Brain microvascular endothelial cell (primary cell): ENCODE measurements around the gene KRTAP9-6.
"Not testable (repeated sequence)": the region's sequence is repeated elsewhere in the genome, so short reads cannot be mapped to it uniquely, and the experiment has no call there.

Experiments used
- DNase-seq: peaks from one replicate; pipeline ENCODE4 v3.0.0-alpha.2; 2020
- H3K27ac ChIP-seq: fragments of 250-450 bp; sonication (Bioruptor Pico); 2 replicates; pipeline ENCODE4 v1.5.1; 2020; ENCODE audit warnings: mild to moderate bottlenecking, moderate library complexity
- H3K27me3 ChIP-seq: fragments of 250-450 bp; sonication (Bioruptor Pico); replicated peaks from 2 replicates; pipeline ENCODE4 v1.5.1; 2020; ENCODE audit warnings: mild to moderate bottlenecking
- H3K36me3 ChIP-seq: fragments of 250-450 bp; sonication (Bioruptor Pico); replicated peaks from 2 replicates; pipeline ENCODE4 v1.5.1; 2020; ENCODE audit warnings: mild to moderate bottlenecking
- H3K4me3 ChIP-seq: 2 replicates; pipeline ENCODE4 v1.5.1; 2011; ENCODE audit warnings: low read depth, mild to moderate bottlenecking, control low read depth, low read length, moderate library complexity
- CTCF ChIP-seq: IDR thresholded peaks from 2 replicates; pipeline ENCODE4 v1.5.1; 2011; ENCODE audit warnings: low read depth, mild to moderate bottlenecking, moderate library complexity, low read length, control low read depth, inconsistent platforms; ENCODE audit errors: missing control alignments
- in situ Hi-C: cut with HindIII; loops from 2 replicates; pipeline ENCODE4 v1.10.0; 2017; ENCODE audit warnings: low sequenced_read_pairs, low pct_ligation_motif_present

KRTAP9-6 gene

GRCh38 chr17:41256291-41256685 is 8.9 kb upstream of the KRTAP9-6 start:
- in situ Hi-C loops = no loop called here
- H3K27me3 ChIP-seq = no peaks in the 10 kb centered on the region
- TF ChIP-seq CTCF = no peak
- H3K36me3 ChIP-seq = no peaks in the 10 kb centered on the region
- no peak overlapping the region for H3K4me3 ChIP-seq
- DNase-seq = no peak
- no peak overlapping the region for H3K27ac ChIP-seq

- Histone ChIP-seq H3K27ac (no peak overlapping the region), H3K4me3 (no peak overlapping the region), H3K27me3 (no peaks in the 10 kb centered on the region), H3K36me3 (no peaks in the 10 kb centered on the region)
- no peak for DNase-seq
- in situ Hi-C loops = no loop called here
- TF ChIP-seq CTCF = no peak
Measured at GRCh38 chr17:41258406-41258805, 6.8 kb upstream of the KRTAP9-6 start.

- no peak for DNase-seq
Measured at GRCh38 chr17:41263212-41263611, 2.0 kb upstream of the KRTAP9-6 start.

GRCh38 chr17:41264599-41264998 is 579 bp upstream of the KRTAP9-6 start:
- in situ Hi-C loops = no loop called here
- Histone ChIP-seq H3K36me3 (no peaks in the 10 kb centered on the region), H3K4me3 (no peak overlapping the region), H3K27ac (no peak overlapping the region), H3K27me3 (no peaks in the 10 kb centered on the region)
- no peak for TF ChIP-seq CTCF
- no peak for DNase-seq

More at GRCh38 chr17:41263212-41263611, 2.0 kb upstream of the KRTAP9-6 start:
- H3K36me3 ChIP-seq = no peaks in the 10 kb centered on the region
- TF ChIP-seq CTCF = no peak
- in situ Hi-C loops = no loop called here
- H3K4me3 ChIP-seq = no peak overlapping the region
- no peak overlapping the region for H3K27ac ChIP-seq
- no peaks in the 10 kb centered on the region for H3K27me3 ChIP-seq

GRCh38 chr17:41267711-41268110 is 2.5 kb downstream of the KRTAP9-6 start:
- DNase-seq = no peak
- in situ Hi-C loops = no loop called here
- no peaks in the 10 kb centered on the region for H3K27me3 ChIP-seq

GRCh38 chr17:41271323-41271722 is 6.1 kb downstream of the KRTAP9-6 start:
- H3K36me3 ChIP-seq, H3K27me3 ChIP-seq, in situ Hi-C loops, H3K27ac ChIP-seq, DNase-seq, H3K4me3 ChIP-seq: not testable (repeated sequence)

More at GRCh38 chr17:41267711-41268110, 2.5 kb downstream of the KRTAP9-6 start:
- H3K36me3 ChIP-seq = no peaks in the 10 kb centered on the region
- no peak overlapping the region for H3K4me3 ChIP-seq
- no peak overlapping the region for H3K27ac ChIP-seq
- no peak for TF ChIP-seq CTCF
